Omental fat pad (tissue), 4 donors: ENCODE results near the gene ZNF273. TPM values are rescaled to one million over a fixed set of nuclear protein-coding genes. Genes with fewer than 3 reads are reported as not detected.

Experiments used
- ATAC-seq: fragments of 150-250 bp; one replicate; pipeline ENCODE4 v1.9.1; 2016; ENCODE audit warnings: mild to moderate bottlenecking, moderate library complexity; ENCODE audit not compliant: low FRiP score
- DNase-seq: peaks from one replicate; pipeline ENCODE4 v3.0.0-alpha.2; 2019; ENCODE audit warnings: low spot score
- total RNA-seq, 4 donors: library from RNA; depleted of rRNA; stranded (reverse); fragments of >200 nt; gene quantifications; one replicate each; pipeline ENCODE4 v1.1.0, GENCODE V29; 2016
- TF ChIP-seq, protein P1 (sequence below), 3 donors: fragments of 450-650 bp; IDR thresholded peaks; one replicate each; pipeline ENCODE4 v1.5.1; 2016 to 2017; ENCODE audit warnings: antibody characterized with exemption in 3 of 3, mild to moderate bottlenecking in 3 of 3, moderate library complexity in 2 of 3

ZNF273 gene
- total RNA-seq, 4 donors from 2014 or later, result 2.4 to 12.9 (median 5.8) TPM

DNA sequence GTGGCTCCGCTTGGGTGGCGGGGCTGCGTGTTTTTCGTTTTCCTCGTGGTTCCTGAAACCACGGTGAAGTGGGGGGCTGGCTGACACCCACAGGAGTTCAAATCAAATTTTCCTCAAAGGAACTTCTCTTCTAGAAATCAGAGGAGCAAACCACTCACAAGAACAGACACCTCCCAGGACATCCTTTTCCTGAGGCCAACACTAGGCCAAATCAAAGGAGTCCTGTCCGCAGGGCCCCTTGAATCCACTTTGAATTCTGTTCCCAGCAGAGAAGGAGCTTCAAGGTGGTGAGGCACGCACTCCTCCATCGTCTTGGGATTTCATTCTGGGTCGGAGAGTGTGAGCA is 29.9 kb upstream of the ZNF273 start:
- DNase-seq (no peak), ATAC-seq (no peak)
- TF ChIP-seq, protein P1, sequence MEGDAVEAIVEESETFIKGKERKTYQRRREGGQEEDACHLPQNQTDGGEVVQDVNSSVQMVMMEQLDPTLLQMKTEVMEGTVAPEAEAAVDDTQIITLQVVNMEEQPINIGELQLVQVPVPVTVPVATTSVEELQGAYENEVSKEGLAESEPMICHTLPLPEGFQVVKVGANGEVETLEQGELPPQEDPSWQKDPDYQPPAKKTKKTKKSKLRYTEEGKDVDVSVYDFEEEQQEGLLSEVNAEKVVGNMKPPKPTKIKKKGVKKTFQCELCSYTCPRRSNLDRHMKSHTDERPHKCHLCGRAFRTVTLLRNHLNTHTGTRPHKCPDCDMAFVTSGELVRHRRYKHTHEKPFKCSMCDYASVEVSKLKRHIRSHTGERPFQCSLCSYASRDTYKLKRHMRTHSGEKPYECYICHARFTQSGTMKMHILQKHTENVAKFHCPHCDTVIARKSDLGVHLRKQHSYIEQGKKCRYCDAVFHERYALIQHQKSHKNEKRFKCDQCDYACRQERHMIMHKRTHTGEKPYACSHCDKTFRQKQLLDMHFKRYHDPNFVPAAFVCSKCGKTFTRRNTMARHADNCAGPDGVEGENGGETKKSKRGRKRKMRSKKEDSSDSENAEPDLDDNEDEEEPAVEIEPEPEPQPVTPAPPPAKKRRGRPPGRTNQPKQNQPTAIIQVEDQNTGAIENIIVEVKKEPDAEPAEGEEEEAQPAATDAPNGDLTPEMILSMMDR (IDR thresholded peaks at IDR 0.05), result no peak

DNA sequence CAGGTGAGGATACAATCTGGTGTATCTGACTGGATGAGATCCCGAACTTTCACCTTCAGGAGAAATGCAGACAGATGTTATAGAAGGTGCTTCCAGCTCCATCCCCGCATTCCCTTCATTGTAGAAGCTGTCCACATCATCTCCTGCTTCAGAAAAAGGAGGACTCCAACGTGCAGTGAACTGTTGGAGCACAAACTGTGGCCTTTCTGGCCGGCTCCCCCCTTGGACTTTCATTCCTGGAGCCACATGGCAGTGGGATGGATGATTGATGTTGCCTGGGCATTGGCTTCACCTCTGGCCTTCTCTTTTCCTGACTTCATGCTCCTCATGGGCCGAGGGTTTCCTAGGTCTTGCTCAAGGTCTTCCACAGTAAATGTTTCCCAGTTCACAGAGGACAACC is 29.6 kb upstream of the ZNF273 start:
- no peak for ATAC-seq
- DNase-seq, result no peak
- TF ChIP-seq, protein P1 (IDR thresholded peaks at IDR 0.05), result no peak

DNA sequence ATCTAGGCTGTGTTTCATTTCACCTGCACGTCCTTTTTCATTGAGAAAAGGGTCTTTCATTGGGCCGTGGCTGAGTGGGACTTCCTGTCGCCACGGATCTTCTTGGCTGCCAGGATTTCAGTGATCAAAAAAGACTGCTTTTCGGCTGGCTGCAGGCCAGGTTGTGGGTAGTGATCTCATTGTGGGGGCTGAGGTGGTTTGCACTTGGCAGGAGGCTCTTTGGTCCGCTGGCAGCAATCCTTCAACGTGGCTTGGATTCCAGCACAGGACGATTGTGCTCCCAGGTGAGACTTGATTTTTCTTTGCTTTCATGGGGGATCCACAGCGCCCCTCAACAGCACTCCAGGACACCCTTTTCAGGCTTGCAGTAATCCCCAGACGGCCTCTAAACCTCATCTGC is 29.0 kb upstream of the ZNF273 start:
- TF ChIP-seq, protein P1 (IDR thresholded peaks at IDR 0.05), result no peak
- DNase-seq (no peak), ATAC-seq (no peak)

DNA sequence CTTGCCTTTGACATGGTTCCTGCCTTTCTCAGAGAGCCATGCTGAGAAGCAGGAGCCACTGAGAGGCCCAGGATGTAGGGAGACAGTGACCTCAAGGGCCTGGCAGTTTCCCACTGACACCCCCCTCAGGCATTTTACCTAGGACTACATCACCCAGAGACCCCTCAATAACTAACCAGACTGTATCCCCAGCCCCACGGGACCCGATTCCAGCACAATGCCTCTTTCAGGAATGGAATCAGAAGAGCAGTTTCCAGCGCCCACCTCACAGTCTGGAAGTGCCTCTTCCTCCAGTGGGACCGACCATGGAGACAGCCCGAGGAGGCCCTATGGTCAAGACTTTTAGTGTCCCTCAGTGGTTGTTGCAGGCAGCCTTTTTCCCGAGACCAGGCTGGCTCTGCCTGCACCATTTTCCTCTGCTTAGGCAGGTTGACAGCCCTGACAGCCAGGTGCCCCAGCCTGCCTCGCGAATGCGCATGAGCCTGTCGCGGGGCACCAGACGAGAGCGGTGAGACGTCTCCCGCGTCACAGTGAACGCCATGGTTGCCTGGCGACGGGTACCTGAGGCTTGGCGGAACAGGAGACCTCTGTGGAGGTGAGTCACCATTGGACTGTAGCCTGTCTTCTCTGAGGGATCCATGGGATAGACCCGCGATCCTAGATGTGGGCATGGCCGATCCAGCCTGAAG is 28.4 kb upstream of the ZNF273 start:
- TF ChIP-seq, protein P1 (IDR thresholded peaks at IDR 0.05), result no peak
- ATAC-seq (no peak), DNase-seq (no peak)

DNA sequence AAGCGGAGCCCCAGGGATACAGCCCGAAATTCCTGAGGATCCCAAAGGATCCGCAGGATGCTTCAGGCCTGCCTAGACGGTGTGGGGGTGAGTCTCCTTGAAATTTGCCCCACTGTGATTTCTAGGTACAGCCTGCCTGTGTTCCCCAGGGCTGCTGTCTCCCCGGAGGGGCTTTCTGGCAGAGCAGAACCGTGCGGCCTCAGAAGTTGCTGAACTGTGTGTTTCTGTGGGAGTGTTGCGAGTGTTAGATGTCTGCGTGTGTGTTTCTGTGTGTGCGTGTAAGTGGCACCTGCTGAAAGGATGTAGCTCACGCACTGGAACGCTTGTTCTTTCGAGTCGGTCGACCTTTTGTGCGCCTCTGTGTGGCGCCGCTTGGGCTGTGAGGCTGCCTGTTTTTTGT is 27.8 kb upstream of the ZNF273 start:
- ATAC-seq (no peak), DNase-seq (no peak)
- TF ChIP-seq, protein P1 (IDR thresholded peaks at IDR 0.05), result no peak

DNA sequence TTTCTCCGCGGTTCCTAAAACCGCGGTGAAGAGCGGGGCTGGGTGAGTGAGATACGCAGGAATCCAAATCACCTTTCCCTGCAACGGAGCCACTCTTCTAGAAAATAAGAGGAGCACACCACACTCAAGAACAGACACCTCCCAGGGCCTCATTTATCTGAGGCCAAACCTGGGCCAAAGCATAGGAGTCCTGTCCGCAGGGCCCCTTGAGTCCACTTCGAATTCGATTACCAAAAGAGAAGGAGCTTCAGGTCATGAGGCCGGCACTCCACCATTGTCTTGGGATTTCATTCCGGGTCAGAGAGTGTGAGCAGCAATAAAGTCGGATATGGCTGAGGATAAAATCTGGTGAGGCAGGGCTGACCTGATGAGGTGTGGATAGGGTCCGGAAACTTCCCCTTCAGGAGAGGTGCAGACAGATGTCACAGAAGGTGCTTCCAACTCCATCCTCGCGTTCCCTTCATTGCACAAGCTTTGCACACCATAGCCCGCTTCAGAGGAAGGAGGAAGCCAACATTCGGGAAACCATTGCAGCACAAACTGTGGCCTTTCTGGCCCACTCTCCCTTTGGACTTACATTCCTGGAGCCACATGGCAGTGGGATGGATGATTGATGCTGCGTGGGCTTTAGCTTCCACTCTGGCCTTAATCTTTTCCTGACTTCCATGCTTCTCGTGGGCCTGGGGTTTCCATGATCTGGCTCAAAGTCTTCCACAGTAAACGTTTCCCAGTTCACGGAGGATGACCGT is 27.2 kb upstream of the ZNF273 start:
- DNase-seq (no peak), ATAC-seq (no peak)
- TF ChIP-seq, protein P1 (IDR thresholded peaks at IDR 0.05), result no peak
